ENCODE results near the gene BIN1.

BIN1 gene

GRCh38 chr2:127079358-127079920 is 27.5 kb downstream of the BIN1 start:
- Histone ChIP-seq H3K36me3 (ENCODE audit: control insufficient read depth in 5 of 5, insufficient read depth in 5 of 5, low read length in 5 of 5) (no peaks in the 10 kb centered on the region), H3K4me3 (ENCODE audit: low read depth in 1 of 5, low read length in 5 of 5) (no peak overlapping the region), H3K9me3 (ENCODE audit: control insufficient read depth in 5 of 5, low read length in 5 of 5) (no peaks in the 10 kb centered on the region), H3K4me1 (ENCODE audit: control insufficient read depth in 5 of 5, insufficient read depth in 5 of 5, low read length in 5 of 5) (peaks cover 19 to 96% (median 88%) of the 10 kb centered on the region in 5 donors), H3K27me3 (ENCODE audit: control insufficient read depth in 5 of 5, insufficient read depth in 4 of 5, low read length in 5 of 5) (no peaks in the 10 kb centered on the region), H3K27ac (ENCODE audit: low read depth, low read length) (no peak overlapping the region), H3K9ac (ENCODE audit: low read length in 5 of 5) (no peak overlapping the region)

GRCh38 chr2:127078666-127079270 is 28.2 kb downstream of the BIN1 start:
- Histone ChIP-seq H3K4me3 (ENCODE audit: low read depth in 1 of 5, low read length in 5 of 5) (no peak overlapping the region), H3K4me1 (ENCODE audit: control insufficient read depth in 5 of 5, insufficient read depth in 5 of 5, low read length in 5 of 5) (peaks cover 16 to 96% (median 88%) of the 10 kb centered on the region in 5 donors), H3K9me3 (ENCODE audit: control insufficient read depth in 5 of 5, low read length in 5 of 5) (no peaks in the 10 kb centered on the region), H3K9ac (ENCODE audit: low read length in 5 of 5) (peak overlapping the region in 1 of 5 donors; percentile 47), H3K36me3 (ENCODE audit: control insufficient read depth in 5 of 5, insufficient read depth in 5 of 5, low read length in 5 of 5) (no peaks in the 10 kb centered on the region), H3K27ac (ENCODE audit: low read depth, low read length) (no peak overlapping the region), H3K27me3 (ENCODE audit: control insufficient read depth in 5 of 5, insufficient read depth in 4 of 5, low read length in 5 of 5) (no peaks in the 10 kb centered on the region)

GRCh38 chr2:127078028-127078427 is 28.9 kb downstream of the BIN1 start:
- Histone ChIP-seq H3K9ac (ENCODE audit: low read length in 5 of 5) (peak overlapping the region in 1 of 5 donors; percentile 47), H3K4me3 (ENCODE audit: low read depth in 1 of 5, low read length in 5 of 5) (no peak overlapping the region), H3K36me3 (ENCODE audit: control insufficient read depth in 5 of 5, insufficient read depth in 5 of 5, low read length in 5 of 5) (no peaks in the 10 kb centered on the region), H3K27ac (ENCODE audit: low read depth, low read length) (no peak overlapping the region), H3K9me3 (ENCODE audit: control insufficient read depth in 5 of 5, low read length in 5 of 5) (no peaks in the 10 kb centered on the region), H3K27me3 (ENCODE audit: control insufficient read depth in 5 of 5, insufficient read depth in 4 of 5, low read length in 5 of 5) (no peaks in the 10 kb centered on the region), H3K4me1 (ENCODE audit: control insufficient read depth in 5 of 5, insufficient read depth in 5 of 5, low read length in 5 of 5) (peaks cover 15 to 96% (median 88%) of the 10 kb centered on the region in 5 donors)

GRCh38 chr2:127076924-127077323 is 30.0 kb downstream of the BIN1 start:
- H3K27me3 ChIP-seq (ENCODE audit: control insufficient read depth in 5 of 5, insufficient read depth in 4 of 5, low read length in 5 of 5) = no peaks in the 10 kb centered on the region
- H3K27ac ChIP-seq (ENCODE audit: low read depth, low read length) = peak overlapping the region; percentile 62
- H3K4me1 ChIP-seq (ENCODE audit: control insufficient read depth in 5 of 5, insufficient read depth in 5 of 5, low read length in 5 of 5) = peaks cover 11 to 95% (median 79%) of the 10 kb centered on the region in 5 donors
- no peaks in the 10 kb centered on the region for H3K9me3 ChIP-seq (ENCODE audit: control insufficient read depth in 5 of 5, low read length in 5 of 5)
- peaks cover 0 to 10% (median 0%) of the 10 kb centered on the region in 5 donors for H3K36me3 ChIP-seq (ENCODE audit: control insufficient read depth in 5 of 5, insufficient read depth in 5 of 5, low read length in 5 of 5)
- H3K4me3 ChIP-seq (ENCODE audit: low read depth in 1 of 5, low read length in 5 of 5) = no peak overlapping the region
- H3K9ac ChIP-seq (ENCODE audit: low read length in 5 of 5) = peak overlapping the region in 2 of 5 donors; percentile 2 to 11

GRCh38 chr2:127076290-127076689 is 30.7 kb downstream of the BIN1 start:
- H3K4me1 ChIP-seq (ENCODE audit: control insufficient read depth in 5 of 5, insufficient read depth in 5 of 5, low read length in 5 of 5) = peaks cover 11 to 95% (median 73%) of the 10 kb centered on the region in 5 donors
- peak overlapping the region; percentile 62 for H3K27ac ChIP-seq (ENCODE audit: low read depth, low read length)
- H3K9ac ChIP-seq (ENCODE audit: low read length in 5 of 5) = peak overlapping the region in 1 of 5 donors; percentile 44
- H3K4me3 ChIP-seq (ENCODE audit: low read depth in 1 of 5, low read length in 5 of 5) = no peak overlapping the region
- H3K9me3 ChIP-seq (ENCODE audit: control insufficient read depth in 5 of 5, low read length in 5 of 5) = no peaks in the 10 kb centered on the region
- no peaks in the 10 kb centered on the region for H3K27me3 ChIP-seq (ENCODE audit: control insufficient read depth in 5 of 5, insufficient read depth in 4 of 5, low read length in 5 of 5)
- H3K36me3 ChIP-seq (ENCODE audit: control insufficient read depth in 5 of 5, insufficient read depth in 5 of 5, low read length in 5 of 5) = peaks cover 0 to 17% (median under 1%) of the 10 kb centered on the region in 5 donors

- Histone ChIP-seq H3K27ac (ENCODE audit: low read depth, low read length) (peak overlapping the region; percentile 37), H3K9me3 (ENCODE audit: control insufficient read depth in 5 of 5, low read length in 5 of 5) (no peaks in the 10 kb centered on the region), H3K36me3 (ENCODE audit: control insufficient read depth in 5 of 5, insufficient read depth in 5 of 5, low read length in 5 of 5) (peaks cover 0 to 21% (median 5%) of the 10 kb centered on the region in 5 donors), H3K4me3 (ENCODE audit: low read depth in 1 of 5, low read length in 5 of 5) (no peak overlapping the region), H3K9ac (ENCODE audit: low read length in 5 of 5) (no peak overlapping the region), H3K27me3 (ENCODE audit: control insufficient read depth in 5 of 5, insufficient read depth in 4 of 5, low read length in 5 of 5) (no peaks in the 10 kb centered on the region), H3K4me1 (ENCODE audit: control insufficient read depth in 5 of 5, insufficient read depth in 5 of 5, low read length in 5 of 5) (peaks cover 9 to 90% (median 68%) of the 10 kb centered on the region in 5 donors)
Measured at GRCh38 chr2:127075821-127076220, 31.1 kb downstream of the BIN1 start.

- H3K4me1 ChIP-seq (ENCODE audit: control insufficient read depth in 5 of 5, insufficient read depth in 5 of 5, low read length in 5 of 5) = peaks cover 7 to 81% (median 59%) of the 10 kb centered on the region in 5 donors
- peak overlapping the region; percentile 37 for H3K27ac ChIP-seq (ENCODE audit: low read depth, low read length)
- no peaks in the 10 kb centered on the region for H3K9me3 ChIP-seq (ENCODE audit: control insufficient read depth in 5 of 5, low read length in 5 of 5)
- H3K27me3 ChIP-seq (ENCODE audit: control insufficient read depth in 5 of 5, insufficient read depth in 4 of 5, low read length in 5 of 5) = no peaks in the 10 kb centered on the region
- no peak overlapping the region for H3K9ac ChIP-seq (ENCODE audit: low read length in 5 of 5)
- peaks cover 0 to 30% (median 12%) of the 10 kb centered on the region in 5 donors for H3K36me3 ChIP-seq (ENCODE audit: control insufficient read depth in 5 of 5, insufficient read depth in 5 of 5, low read length in 5 of 5)
- no peak overlapping the region for H3K4me3 ChIP-seq (ENCODE audit: low read depth in 1 of 5, low read length in 5 of 5)
Measured at GRCh38 chr2:127074936-127075335, 32.0 kb downstream of the BIN1 start.

- Histone ChIP-seq H3K9me3 (ENCODE audit: control insufficient read depth in 5 of 5, low read length in 5 of 5) (no peaks in the 10 kb centered on the region), H3K4me1 (ENCODE audit: control insufficient read depth in 5 of 5, insufficient read depth in 5 of 5, low read length in 5 of 5) (peaks cover 7 to 75% (median 55%) of the 10 kb centered on the region in 5 donors), H3K27me3 (ENCODE audit: control insufficient read depth in 5 of 5, insufficient read depth in 4 of 5, low read length in 5 of 5) (no peaks in the 10 kb centered on the region), H3K36me3 (ENCODE audit: control insufficient read depth in 5 of 5, insufficient read depth in 5 of 5, low read length in 5 of 5) (peaks cover 0 to 36% (median 18%) of the 10 kb centered on the region in 5 donors), H3K27ac (ENCODE audit: low read depth, low read length) (peak overlapping the region; percentile 37), H3K4me3 (ENCODE audit: low read depth in 1 of 5, low read length in 5 of 5) (no peak overlapping the region), H3K9ac (ENCODE audit: low read length in 5 of 5) (peak overlapping the region in 1 of 5 donors; percentile 21)
Measured at GRCh38 chr2:127074358-127074757, 32.6 kb downstream of the BIN1 start.

GRCh38 chr2:127072970-127073369 is 34.0 kb downstream of the BIN1 start:
- Histone ChIP-seq H3K4me3 (ENCODE audit: low read depth in 1 of 5, low read length in 5 of 5) (no peak overlapping the region), H3K9me3 (ENCODE audit: control insufficient read depth in 5 of 5, low read length in 5 of 5) (no peaks in the 10 kb centered on the region), H3K27ac (ENCODE audit: low read depth, low read length) (peak overlapping the region; percentile 46), H3K36me3 (ENCODE audit: control insufficient read depth in 5 of 5, insufficient read depth in 5 of 5, low read length in 5 of 5) (peaks cover 0 to 46% (median 24%) of the 10 kb centered on the region in 5 donors), H3K9ac (ENCODE audit: low read length in 5 of 5) (peak overlapping the region in 1 of 5 donors; percentile 1), H3K27me3 (ENCODE audit: control insufficient read depth in 5 of 5, insufficient read depth in 4 of 5, low read length in 5 of 5) (no peaks in the 10 kb centered on the region), H3K4me1 (ENCODE audit: control insufficient read depth in 5 of 5, insufficient read depth in 5 of 5, low read length in 5 of 5) (peaks cover 4 to 69% (median 48%) of the 10 kb centered on the region in 5 donors)

GRCh38 chr2:127072396-127072795 is 34.6 kb downstream of the BIN1 start:
- Histone ChIP-seq H3K27ac (ENCODE audit: low read depth, low read length) (peak overlapping the region; percentile 46), H3K9ac (ENCODE audit: low read length in 5 of 5) (no peak overlapping the region), H3K27me3 (ENCODE audit: control insufficient read depth in 5 of 5, insufficient read depth in 4 of 5, low read length in 5 of 5) (no peaks in the 10 kb centered on the region), H3K4me3 (ENCODE audit: low read depth in 1 of 5, low read length in 5 of 5) (no peak overlapping the region), H3K36me3 (ENCODE audit: control insufficient read depth in 5 of 5, insufficient read depth in 5 of 5, low read length in 5 of 5) (peaks cover 0 to 46% (median 24%) of the 10 kb centered on the region in 5 donors), H3K4me1 (ENCODE audit: control insufficient read depth in 5 of 5, insufficient read depth in 5 of 5, low read length in 5 of 5) (peaks cover 4 to 69% (median 48%) of the 10 kb centered on the region in 5 donors), H3K9me3 (ENCODE audit: control insufficient read depth in 5 of 5, low read length in 5 of 5) (no peaks in the 10 kb centered on the region)
